Measurements from ENCODE around the gene POC1A. TPM values are rescaled to one million over a fixed set of nuclear protein-coding genes. Genes with fewer than 3 reads are reported as not detected.

POC1A gene
- total and polyA plus RNA-seq, 2 of the 4 experiments (the other 2 are of a cell fraction), result 10.6 to 11.5 TPM

GRCh38 chr3:52128118-52128683, 26.0 kb downstream of the POC1A start:
- Histone ChIP-seq H3K56ac (ENCODE audit: extremely low read depth, insufficient read depth, low read length) (no peak overlapping the region), H3K9ac (ENCODE audit: low read depth, low read length) (no peak overlapping the region), H3K18ac (ENCODE audit: low read depth, low read length) (no peak overlapping the region), H4K5ac (ENCODE audit: low read depth, low read length) (0 out of 2 replicates have a peak overlapping the region, but pooled peaks have one; percentile 8), H3K27me3 (ENCODE audit: control insufficient read depth, insufficient read depth, low read length) (no peaks in the 10 kb centered on the region), H3K4me3 (ENCODE audit: insufficient read depth, low read depth, low read length) (no peak overlapping the region), H3K4me2 (ENCODE audit: low read depth, low read length) (no peak overlapping the region), H3K36me3 (ENCODE audit: control insufficient read depth, insufficient read depth, low read length) (no peaks in the 10 kb centered on the region), H2BK15ac (ENCODE audit: low read depth, low read length) (no peak overlapping the region), H2BK5ac (ENCODE audit: low read depth, low read length, poor library complexity, severe bottlenecking) (no peak overlapping the region), H3K23ac (ENCODE audit: low read depth, low read length) (no peak overlapping the region), H3K4ac (ENCODE audit: low read depth, low read length) (no peak overlapping the region; the same call in 1 of the 2 replicates), H3K4me1 (ENCODE audit: control insufficient read depth, insufficient read depth, low read length) (peaks cover 5% of the 10 kb centered on the region; the same call in 1 of the 2 replicates), H3K9me3 (ENCODE audit: control insufficient read depth, insufficient read depth, low read length) (no peaks in the 10 kb centered on the region), H3K27ac (ENCODE audit: insufficient read depth, low read length) (no peak overlapping the region), H4K8ac (ENCODE audit: low read depth in 2 of 2, low read length in 2 of 2) (no peak overlapping the region), H3K9me1 (ENCODE audit: insufficient read depth, low read length) (peaks cover 7% of the 10 kb centered on the region; the same call in 1 of the 2 replicates), H2BK20ac (ENCODE audit: low read depth, low read length) (no peak overlapping the region), H2BK120ac (ENCODE audit: low read depth, low read length) (no peak overlapping the region), H3K79me1 (ENCODE audit: low read depth in 1 of 2, low read length in 2 of 2) (peaks cover 14 to 20% of the 10 kb centered on the region in 2 experiments), H3K14ac (replicated peaks; ENCODE audit: low read depth, low read length) (no peak overlapping the region), H2AFZ (replicated peaks; ENCODE audit: low read length, poor library complexity) (peak overlapping the region; percentile 29), H2AK9ac (replicated peaks; ENCODE audit: low read depth, low read length, poor library complexity) (no peak overlapping the region), H4K91ac (ENCODE audit: insufficient read depth, low read depth, low read length) (no peak overlapping the region), H2AK5ac (ENCODE audit: low read depth, low read length) (peak overlapping the region; percentile 3; the same call in 1 of the 2 replicates), H4K20me1 (ENCODE audit: insufficient read depth, low read length) (no peaks in the 10 kb centered on the region)
- TF ChIP-seq MAFK (IDR thresholded peaks at IDR 0.05; ENCODE audit: low read depth, low read length) (no peak), BHLHE40 (IDR thresholded peaks at IDR 0.05; ENCODE audit: low read depth, low read length) (no peak), CEBPB (IDR thresholded peaks at IDR 0.05; ENCODE audit: low read depth, low read length) (no peak), USF2 (IDR thresholded peaks at IDR 0.05; ENCODE audit: low read depth, low read length) (no peak), CTCF (conservative IDR thresholded peaks at IDR 0.05; ENCODE audit: low read depth, low read length) (no peak), RAD21 (IDR thresholded peaks at IDR 0.05; ENCODE audit: low read length) (no peak), FOS (IDR thresholded peaks at IDR 0.05; ENCODE audit: low read depth, low read length) (no peak)
- dilution Hi-C loops (cut with HindIII; ENCODE audit: low sequenced_read_pairs, unreplicated experiment) (no loop called here), intact Hi-C loops (cut with micrococcal nuclease) (no loop called here), in situ Hi-C loops (cut with MboI; ENCODE audit: low sequenced_read_pairs) (loop anchor here (5.0 kb wide), 1 partner anchor 126 kb away; no protein-coding TSS in a partner anchor)
- ChIA-PET POLR2A (ENCODE audit: unreplicated experiment) (no interaction called here), CTCF (no interaction called here)
- peak; percentile 70 for DNase-seq
- ATAC-seq (ENCODE audit: low read depth), result peak; percentile 69
- no TSS peak for BruUV-seq (replicated peaks)
- WGBS, 2 experiments (ENCODE audit: extremely low coverage in 2 of 2, insufficient read length in 1 of 2), result 94% methylated on average over 3 of the region's 7 CpGs; no CpG with 5 or more reads in 1 of the 2 experiments

Measured in IMR-90 (cell line).